Endometrial microvascular endothelial cells (primary cell): ENCODE measurements around the gene LYSMD1. TPM values are rescaled to one million over a fixed set of nuclear protein-coding genes. Genes with fewer than 3 reads are reported as not detected.

ENCODE experiments used
- total RNA-seq: library from RNA; depleted of rRNA; stranded (reverse); fragments of >200 nt; gene quantifications from one replicate; pipeline ENCODE4 v1.2.3, GENCODE V29; 2015; ENCODE audit errors: inconsistent ontology term

LYSMD1 gene
- total RNA-seq, 1 donor from 2014 or later = 2.5 TPM

Other genes with a start within 250 kb of the LYSMD1 start
- gene SETDB1, start 239.5 kb downstream of the LYSMD1 start, total RNA-seq = 31.9 TPM
- gene CERS2, start 191.1 kb downstream of the LYSMD1 start, total RNA-seq = 144 TPM
- gene ANXA9, start 183.6 kb downstream of the LYSMD1 start, total RNA-seq = not detected
- gene MINDY1, start 159.0 kb downstream of the LYSMD1 start, total RNA-seq = 9.4 TPM
- 6.3 TPM for gene PRUNE1, start 157.5 kb downstream of the LYSMD1 start, total RNA-seq
- not detected for gene BNIPL, start 129.3 kb downstream of the LYSMD1 start, total RNA-seq
- 4.6 TPM for gene C1orf56, start 118.2 kb downstream of the LYSMD1 start, total RNA-seq
- gene CDC42SE1, start 106.3 kb downstream of the LYSMD1 start, total RNA-seq = 75.7 TPM
- gene MLLT11, start 105.5 kb downstream of the LYSMD1 start, total RNA-seq = 14.2 TPM
- gene GABPB2, start 95.1 kb downstream of the LYSMD1 start, total RNA-seq = 14.4 TPM
- gene SEMA6C, start 19.3 kb downstream of the LYSMD1 start, total RNA-seq = 51.7 TPM
- gene TNFAIP8L2, start 9.3 kb downstream of the LYSMD1 start, total RNA-seq = 0.37 TPM
- gene SCNM1, start 242 bp upstream of the LYSMD1 start, total RNA-seq = 34.4 TPM
- gene TMOD4, start 10.1 kb upstream of the LYSMD1 start, total RNA-seq = not detected
- 69.4 TPM for gene VPS72, start 24.3 kb upstream of the LYSMD1 start, total RNA-seq
- 50.7 TPM for gene PIP5K1A, start 32.6 kb upstream of the LYSMD1 start, total RNA-seq
- gene PSMD4, start 88.8 kb upstream of the LYSMD1 start, total RNA-seq = 163 TPM
- 13.5 TPM for gene ZNF687, start 116.4 kb upstream of the LYSMD1 start, total RNA-seq
- gene PI4KB, start 161.5 kb upstream of the LYSMD1 start, total RNA-seq = 49.6 TPM
- gene RFX5, start 181.3 kb upstream of the LYSMD1 start, total RNA-seq = 64.3 TPM
- gene SELENBP1, start 206.8 kb upstream of the LYSMD1 start, total RNA-seq = 12.7 TPM
- 451 TPM for gene PSMB4, start 233.7 kb upstream of the LYSMD1 start, total RNA-seq